GM23338 (cell line): ENCODE data around the gene WTIP.

Experiments
- CTCF ChIP-seq, 2 experiments: fragments of 200-600 bp in 1 of 2; sonication (generic) in 1 of 2; conservative IDR thresholded peaks; 2 replicates each; pipeline versions ENCODE4 v1.5.1 to v1.6.1; 2016 to 2017; ENCODE audit warnings: antibody characterized with exemption in 2 of 2, low read depth in 2 of 2, mild to moderate bottlenecking in 2 of 2, moderate library complexity in 1 of 2
- EZH2 ChIP-seq: fragments of 200-600 bp; sonication (generic); IDR thresholded peaks from one replicate; pipeline ENCODE4 v1.8.0; 2017; ENCODE audit warnings: antibody characterized with exemption, mild to moderate bottlenecking, low read depth; ENCODE audit not compliant: unreplicated experiment
- EZH2phosphoT487 ChIP-seq: fragments of 200-600 bp; sonication (generic); IDR thresholded peaks from one replicate; pipeline ENCODE4 v1.8.1; 2018; ENCODE audit warnings: antibody characterized with exemption; ENCODE audit not compliant: unreplicated experiment
- JUNB ChIP-seq: IDR thresholded peaks from one replicate; pipeline ENCODE4 v1.6.1; 2016; ENCODE audit warnings: antibody characterized with exemption; ENCODE audit not compliant: unreplicated experiment
- NANOG ChIP-seq: IDR thresholded peaks from 2 replicates; pipeline ENCODE4 v1.6.1; 2016; ENCODE audit warnings: antibody characterized with exemption, borderline replicate concordance
- POLR2AphosphoS5 ChIP-seq: IDR thresholded peaks from 2 replicates; pipeline ENCODE4 v1.6.1; 2016; ENCODE audit warnings: antibody characterized with exemption, low read depth
- STAT1 ChIP-seq: IDR thresholded peaks from one replicate; pipeline ENCODE4 v1.6.1; 2016; ENCODE audit warnings: antibody characterized with exemption; ENCODE audit not compliant: unreplicated experiment
- ZNF114 ChIP-seq: fragments of 250-450 bp; sonication (Bioruptor Pico); IDR thresholded peaks from 2 replicates; pipeline ENCODE4 v1.5.0; 2020; ENCODE audit warnings: mild to moderate bottlenecking, moderate library complexity
- TF ChIP-seq, protein P1 (sequence below): IDR thresholded peaks from one replicate; pipeline ENCODE4 v1.6.1; 2018; ENCODE audit warnings: antibody characterized with exemption; ENCODE audit not compliant: unreplicated experiment

DNA sequence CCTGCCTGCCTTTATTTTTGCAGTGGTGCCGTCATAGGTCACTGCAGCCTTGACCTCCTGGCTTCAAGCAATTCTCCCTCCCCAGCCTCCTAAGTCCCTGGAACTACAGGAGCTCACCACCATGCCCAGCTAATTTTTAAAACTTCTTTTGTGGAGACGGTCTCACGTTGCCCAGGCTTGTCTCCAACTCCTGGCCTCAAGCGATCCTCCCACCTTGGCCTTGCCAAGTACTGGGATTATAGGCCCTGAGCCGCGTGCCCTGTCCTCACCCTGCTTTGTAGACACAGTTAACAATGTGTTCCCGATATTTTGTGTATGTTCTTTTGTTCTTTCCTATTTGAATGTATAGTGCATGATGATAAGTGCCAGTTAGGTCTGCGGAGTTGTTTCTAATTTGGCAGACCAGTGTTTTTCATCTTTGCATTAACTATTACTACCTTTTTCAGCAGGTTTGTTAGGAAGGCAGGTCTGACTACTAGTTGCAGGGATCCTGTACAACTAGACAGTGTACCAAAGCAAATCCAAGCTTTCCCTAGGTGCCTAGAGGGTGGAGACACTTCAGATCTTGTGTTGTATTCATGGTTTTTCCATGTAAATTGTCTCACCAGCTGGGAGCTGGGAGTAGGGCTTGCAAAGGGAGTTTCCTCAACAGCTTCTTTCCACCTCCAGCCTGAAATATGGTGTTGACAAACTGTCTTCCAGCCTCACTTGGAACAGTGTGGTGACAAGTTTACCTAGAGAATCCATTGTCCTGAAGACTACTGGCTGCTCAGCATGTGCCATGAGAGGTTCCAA is 9.5 kb upstream of the WTIP start:
- TF ChIP-seq CTCF (conservative IDR thresholded peaks at IDR 0.05; ENCODE audit: low read depth in 2 of 2) (no peak), POLR2AphosphoS5 (no peak), EZH2 (no peak), EZH2phosphoT487 (no peak), STAT1 (no peak), JUNB (no peak), NANOG (no peak), ZNF114 (CRISPR knock-in tag) (no peak)
- TF ChIP-seq, protein P1, sequence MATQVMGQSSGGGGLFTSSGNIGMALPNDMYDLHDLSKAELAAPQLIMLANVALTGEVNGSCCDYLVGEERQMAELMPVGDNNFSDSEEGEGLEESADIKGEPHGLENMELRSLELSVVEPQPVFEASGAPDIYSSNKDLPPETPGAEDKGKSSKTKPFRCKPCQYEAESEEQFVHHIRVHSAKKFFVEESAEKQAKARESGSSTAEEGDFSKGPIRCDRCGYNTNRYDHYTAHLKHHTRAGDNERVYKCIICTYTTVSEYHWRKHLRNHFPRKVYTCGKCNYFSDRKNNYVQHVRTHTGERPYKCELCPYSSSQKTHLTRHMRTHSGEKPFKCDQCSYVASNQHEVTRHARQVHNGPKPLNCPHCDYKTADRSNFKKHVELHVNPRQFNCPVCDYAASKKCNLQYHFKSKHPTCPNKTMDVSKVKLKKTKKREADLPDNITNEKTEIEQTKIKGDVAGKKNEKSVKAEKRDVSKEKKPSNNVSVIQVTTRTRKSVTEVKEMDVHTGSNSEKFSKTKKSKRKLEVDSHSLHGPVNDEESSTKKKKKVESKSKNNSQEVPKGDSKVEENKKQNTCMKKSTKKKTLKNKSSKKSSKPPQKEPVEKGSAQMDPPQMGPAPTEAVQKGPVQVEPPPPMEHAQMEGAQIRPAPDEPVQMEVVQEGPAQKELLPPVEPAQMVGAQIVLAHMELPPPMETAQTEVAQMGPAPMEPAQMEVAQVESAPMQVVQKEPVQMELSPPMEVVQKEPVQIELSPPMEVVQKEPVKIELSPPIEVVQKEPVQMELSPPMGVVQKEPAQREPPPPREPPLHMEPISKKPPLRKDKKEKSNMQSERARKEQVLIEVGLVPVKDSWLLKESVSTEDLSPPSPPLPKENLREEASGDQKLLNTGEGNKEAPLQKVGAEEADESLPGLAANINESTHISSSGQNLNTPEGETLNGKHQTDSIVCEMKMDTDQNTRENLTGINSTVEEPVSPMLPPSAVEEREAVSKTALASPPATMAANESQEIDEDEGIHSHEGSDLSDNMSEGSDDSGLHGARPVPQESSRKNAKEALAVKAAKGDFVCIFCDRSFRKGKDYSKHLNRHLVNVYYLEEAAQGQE, result no peak
